Breast epithelium (tissue), 3 donors: Measurements from ENCODE around the gene THAP12.

Experiments
- CTCF ChIP-seq, 3 donors: fragments of 450-650 bp; IDR thresholded peaks; one replicate each; pipeline ENCODE4 v1.5.1; 2016 to 2017; ENCODE audit warnings: antibody characterized with exemption in 3 of 3, mild to moderate bottlenecking in 3 of 3, moderate library complexity in 3 of 3
- POLR2A ChIP-seq: fragments of 450-650 bp; IDR thresholded peaks from one replicate; pipeline ENCODE4 v1.6.1; 2016; ENCODE audit warnings: antibody characterized with exemption, mild to moderate bottlenecking, moderate library complexity

DNA sequence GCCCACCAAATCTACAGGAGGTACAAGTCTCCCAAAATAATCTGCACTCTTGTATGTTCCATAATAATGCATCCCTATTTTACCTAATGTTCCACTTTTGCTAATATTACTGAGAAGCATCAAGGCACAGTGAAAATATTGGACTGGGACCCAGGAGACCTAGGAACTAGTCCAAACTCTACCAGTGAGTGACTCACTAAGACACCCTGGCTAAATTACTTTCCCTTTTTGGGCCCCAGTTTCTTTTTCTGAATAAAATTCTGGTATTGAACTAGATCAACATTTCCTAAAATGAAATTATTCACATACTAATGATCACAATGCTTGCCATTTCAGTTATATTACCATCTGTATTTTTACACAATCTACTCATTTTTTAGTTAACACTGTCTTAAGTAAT, 19.6 kb downstream of the THAP12 start:
- TF ChIP-seq CTCF (IDR thresholded peaks at IDR 0.05), result no peak
- TF ChIP-seq POLR2A, result no peak
